ENCODE results near the gene GALNT13. TPM values are rescaled to one million over a fixed set of nuclear protein-coding genes. Genes with fewer than 3 reads are reported as not detected.

GALNT13 gene
- total RNA-seq, 1 donor: 0.36 TPM

DNA sequence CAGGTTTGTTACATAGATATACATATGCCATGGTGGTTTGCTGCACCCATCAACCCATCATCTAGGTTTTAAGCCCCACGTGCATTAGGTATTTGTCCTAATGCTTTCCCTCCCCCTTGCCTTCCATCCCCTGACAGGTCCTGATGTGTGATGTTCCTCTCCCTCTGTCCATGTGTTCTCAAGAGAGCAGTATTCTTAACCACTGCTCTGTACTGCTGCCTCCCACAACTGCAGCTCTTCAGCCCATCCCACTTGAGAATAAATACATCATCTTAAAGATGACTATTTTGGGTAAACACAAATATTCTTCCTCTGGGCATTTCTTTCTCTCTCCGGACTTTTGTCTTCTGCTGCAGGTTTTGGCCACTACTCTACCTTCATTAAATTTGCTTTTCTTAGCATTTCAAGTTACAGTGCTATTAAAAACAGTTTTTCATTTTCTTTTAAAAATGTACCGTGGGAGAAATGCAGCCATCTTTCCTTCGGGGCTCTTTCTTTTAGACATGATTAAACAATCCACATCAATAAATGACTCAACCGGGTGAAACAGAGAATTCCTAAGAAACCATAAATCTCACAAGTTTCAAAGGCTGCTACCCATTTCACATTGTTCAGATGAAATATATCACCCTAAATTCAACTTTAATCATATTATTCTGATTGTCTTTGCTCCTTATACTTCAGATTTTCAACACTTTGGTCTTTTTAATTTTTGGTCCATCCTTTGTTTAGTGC, 323.4 kb downstream of the GALNT13 start:
- H3K27ac ChIP-seq (ENCODE audit: low read depth, low read length): no peak overlapping the region
- H3K79me2 ChIP-seq (ENCODE audit: insufficient read depth, low read length): no peaks in the 10 kb centered on the region
- no peaks in the 10 kb centered on the region for H4K20me1 ChIP-seq (ENCODE audit: insufficient read depth, low read length)
- TF ChIP-seq, protein P1, sequence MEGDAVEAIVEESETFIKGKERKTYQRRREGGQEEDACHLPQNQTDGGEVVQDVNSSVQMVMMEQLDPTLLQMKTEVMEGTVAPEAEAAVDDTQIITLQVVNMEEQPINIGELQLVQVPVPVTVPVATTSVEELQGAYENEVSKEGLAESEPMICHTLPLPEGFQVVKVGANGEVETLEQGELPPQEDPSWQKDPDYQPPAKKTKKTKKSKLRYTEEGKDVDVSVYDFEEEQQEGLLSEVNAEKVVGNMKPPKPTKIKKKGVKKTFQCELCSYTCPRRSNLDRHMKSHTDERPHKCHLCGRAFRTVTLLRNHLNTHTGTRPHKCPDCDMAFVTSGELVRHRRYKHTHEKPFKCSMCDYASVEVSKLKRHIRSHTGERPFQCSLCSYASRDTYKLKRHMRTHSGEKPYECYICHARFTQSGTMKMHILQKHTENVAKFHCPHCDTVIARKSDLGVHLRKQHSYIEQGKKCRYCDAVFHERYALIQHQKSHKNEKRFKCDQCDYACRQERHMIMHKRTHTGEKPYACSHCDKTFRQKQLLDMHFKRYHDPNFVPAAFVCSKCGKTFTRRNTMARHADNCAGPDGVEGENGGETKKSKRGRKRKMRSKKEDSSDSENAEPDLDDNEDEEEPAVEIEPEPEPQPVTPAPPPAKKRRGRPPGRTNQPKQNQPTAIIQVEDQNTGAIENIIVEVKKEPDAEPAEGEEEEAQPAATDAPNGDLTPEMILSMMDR (IDR thresholded peaks at IDR 0.05; ENCODE audit: extremely low read depth, low read depth, low read length): no peak
- no peaks in the 10 kb centered on the region for H3K27me3 ChIP-seq (ENCODE audit: insufficient read depth, low read length)
- no peak overlapping the region for H3K4me3 ChIP-seq (ENCODE audit: insufficient read depth, low read length)
- DNase-seq (ENCODE audit: insufficient read length, low spot score, missing footprints): no peak
- no peak overlapping the region for H3K4me2 ChIP-seq (ENCODE audit: insufficient read depth, low read length)
- H2AFZ ChIP-seq (ENCODE audit: low read length): no peak overlapping the region
- H3K4me1 ChIP-seq (ENCODE audit: insufficient read depth, low read length): no peaks in the 10 kb centered on the region
- no peaks in the 10 kb centered on the region for H3K36me3 ChIP-seq (ENCODE audit: insufficient read depth, low read length)
- no peaks in the 10 kb centered on the region for H3K9me3 ChIP-seq (ENCODE audit: low read depth, low read length)

DNA sequence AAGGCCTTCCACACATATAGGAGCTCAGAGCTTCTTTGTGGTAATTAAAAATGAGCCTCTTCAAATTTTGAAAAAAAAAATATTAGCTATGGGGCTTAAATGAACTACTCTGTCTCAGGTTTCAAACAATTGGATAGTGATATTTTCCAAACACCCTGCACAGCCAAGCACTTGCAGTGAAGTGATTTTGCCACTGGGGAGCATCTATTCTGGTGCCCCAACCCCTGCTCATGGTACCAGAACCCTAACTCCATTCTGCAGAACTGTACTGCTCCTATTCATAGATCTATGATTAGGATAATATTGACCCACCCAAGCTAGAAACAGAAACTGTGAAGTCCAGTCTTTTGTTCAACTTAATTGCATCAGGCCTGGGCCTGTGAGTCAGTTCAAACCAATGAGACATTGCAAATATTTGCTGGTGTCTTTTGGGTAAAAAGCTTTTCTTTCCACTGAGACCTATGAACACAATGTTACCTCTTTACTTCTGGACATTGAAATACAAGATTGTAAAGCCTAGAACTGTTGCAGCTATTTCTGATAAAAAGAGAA, 324.0 kb downstream of the GALNT13 start:
- H4K20me1 ChIP-seq (ENCODE audit: insufficient read depth, low read length): no peaks in the 10 kb centered on the region
- H2AFZ ChIP-seq (ENCODE audit: low read length): no peak overlapping the region
- no peaks in the 10 kb centered on the region for H3K9me3 ChIP-seq (ENCODE audit: low read depth, low read length)
- DNase-seq (ENCODE audit: insufficient read length, low spot score, missing footprints): no peak
- H3K4me1 ChIP-seq (ENCODE audit: insufficient read depth, low read length): no peaks in the 10 kb centered on the region
- no peak overlapping the region for H3K4me2 ChIP-seq (ENCODE audit: insufficient read depth, low read length)
- no peaks in the 10 kb centered on the region for H3K36me3 ChIP-seq (ENCODE audit: insufficient read depth, low read length)
- TF ChIP-seq, protein P1 (IDR thresholded peaks at IDR 0.05; ENCODE audit: extremely low read depth, low read depth, low read length): no peak
- no peak overlapping the region for H3K27ac ChIP-seq (ENCODE audit: low read depth, low read length)
- H3K27me3 ChIP-seq (ENCODE audit: insufficient read depth, low read length): no peaks in the 10 kb centered on the region
- no peak overlapping the region for H3K4me3 ChIP-seq (ENCODE audit: insufficient read depth, low read length)
- H3K79me2 ChIP-seq (ENCODE audit: insufficient read depth, low read length): no peaks in the 10 kb centered on the region

DNA sequence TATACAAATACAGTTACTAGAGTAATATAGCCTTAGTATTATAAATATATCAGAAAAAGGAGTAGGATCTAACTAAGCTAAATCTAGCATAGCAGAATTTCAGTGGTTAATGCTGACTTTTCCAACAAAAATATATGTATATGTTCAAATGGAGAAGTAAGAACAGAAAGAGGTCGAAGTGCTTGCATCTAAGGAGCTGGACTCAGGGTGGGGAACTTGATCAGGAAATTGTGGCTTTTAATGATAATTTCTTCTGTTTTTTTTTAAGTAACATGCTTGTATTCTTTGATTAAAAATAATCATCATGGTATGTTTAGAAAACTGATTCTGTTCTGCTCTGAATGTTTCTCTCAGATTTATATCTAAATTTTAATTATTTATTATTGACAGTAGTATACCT, 327.1 kb downstream of the GALNT13 start:
- Histone ChIP-seq H3K36me3 (ENCODE audit: insufficient read depth, low read length) (no peaks in the 10 kb centered on the region), H2AFZ (ENCODE audit: low read length) (no peak overlapping the region), H3K4me1 (ENCODE audit: insufficient read depth, low read length) (no peaks in the 10 kb centered on the region), H3K4me3 (ENCODE audit: insufficient read depth, low read length) (no peak overlapping the region), H3K27ac (ENCODE audit: low read depth, low read length) (no peak overlapping the region), H3K27me3 (ENCODE audit: insufficient read depth, low read length) (no peaks in the 10 kb centered on the region), H3K9me3 (ENCODE audit: low read depth, low read length) (no peaks in the 10 kb centered on the region), H3K4me2 (ENCODE audit: insufficient read depth, low read length) (no peak overlapping the region), H4K20me1 (ENCODE audit: insufficient read depth, low read length) (no peaks in the 10 kb centered on the region), H3K79me2 (ENCODE audit: insufficient read depth, low read length) (no peaks in the 10 kb centered on the region)
- TF ChIP-seq, protein P1 (IDR thresholded peaks at IDR 0.05; ENCODE audit: extremely low read depth, low read depth, low read length): no peak
- no peak for DNase-seq (ENCODE audit: insufficient read length, low spot score, missing footprints)

DNA sequence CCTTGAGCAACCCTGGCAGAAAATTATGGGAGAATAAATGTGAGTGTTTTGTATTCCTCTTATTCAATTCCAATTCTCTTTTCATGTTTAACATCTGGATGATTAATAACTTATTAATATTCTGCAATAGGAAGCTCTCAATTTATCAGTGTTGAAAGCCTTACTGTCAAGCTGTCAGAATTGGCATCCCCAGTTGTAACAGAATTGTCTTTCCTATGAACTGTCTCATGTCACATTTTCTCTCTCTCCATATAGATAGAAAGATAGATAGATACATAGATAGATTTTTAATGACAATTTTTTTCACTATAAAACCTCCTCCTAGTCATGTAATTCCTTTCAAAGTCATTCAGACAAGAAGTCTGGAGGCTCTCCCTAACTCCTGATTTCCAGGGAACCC, 331.5 kb downstream of the GALNT13 start:
- Histone ChIP-seq H4K20me1 (ENCODE audit: insufficient read depth, low read length) (no peaks in the 10 kb centered on the region), H3K36me3 (ENCODE audit: insufficient read depth, low read length) (no peaks in the 10 kb centered on the region), H3K4me1 (ENCODE audit: insufficient read depth, low read length) (no peaks in the 10 kb centered on the region), H3K9me3 (ENCODE audit: low read depth, low read length) (no peaks in the 10 kb centered on the region), H3K27ac (ENCODE audit: low read depth, low read length) (no peak overlapping the region), H3K27me3 (ENCODE audit: insufficient read depth, low read length) (no peaks in the 10 kb centered on the region), H2AFZ (ENCODE audit: low read length) (no peak overlapping the region), H3K4me3 (ENCODE audit: insufficient read depth, low read length) (no peak overlapping the region), H3K79me2 (ENCODE audit: insufficient read depth, low read length) (no peaks in the 10 kb centered on the region), H3K4me2 (ENCODE audit: insufficient read depth, low read length) (no peak overlapping the region)
- DNase-seq (ENCODE audit: insufficient read length, low spot score, missing footprints): no peak
- TF ChIP-seq, protein P1 (IDR thresholded peaks at IDR 0.05; ENCODE audit: extremely low read depth, low read depth, low read length): no peak
